H9 (cell line): Measurements from ENCODE around the gene PRR36. TPM values are rescaled to one million over a fixed set of nuclear protein-coding genes. Genes with fewer than 3 reads are reported as not detected.

Experiments used
- DNase-seq: peaks from one replicate; pipeline ENCODE4 v3.0.0-alpha.2; 2017
- H2AFZ ChIP-seq: one replicate; pipeline ENCODE4 v1.6.1; 2013; ENCODE audit warnings: mild to moderate bottlenecking, low read length, control low read depth, moderate library complexity
- H2AK5ac ChIP-seq: 2 replicates; pipeline ENCODE4 v1.6.1; 2013; ENCODE audit warnings: low read length, control low read depth, mixed read lengths; ENCODE audit not compliant: insufficient read length
- H2BK120ac ChIP-seq: one replicate; pipeline ENCODE4 v1.6.1; 2013; ENCODE audit warnings: low read depth, mild to moderate bottlenecking, low read length, control low read depth, inconsistent platforms; ENCODE audit not compliant: poor library complexity, severe bottlenecking
- H2BK12ac ChIP-seq: 2 replicates; pipeline ENCODE4 v1.6.1; 2013; ENCODE audit warnings: low read length, control low read depth, mixed read lengths, low read depth; ENCODE audit not compliant: insufficient read length
- H2BK15ac ChIP-seq: 2 replicates; pipeline ENCODE4 v1.6.1; 2013; ENCODE audit warnings: low read depth, low read length, control low read depth
- H2BK20ac ChIP-seq: one replicate; pipeline ENCODE4 v1.6.1; 2013; ENCODE audit warnings: low read depth, mild to moderate bottlenecking, low read length, control low read depth, inconsistent platforms; ENCODE audit not compliant: poor library complexity, severe bottlenecking
- H2BK5ac ChIP-seq: 2 replicates; pipeline ENCODE4 v1.6.1; 2013; ENCODE audit warnings: low read length, control low read depth, mixed read lengths; ENCODE audit not compliant: insufficient read length
- H3K14ac ChIP-seq: 2 replicates; pipeline ENCODE4 v1.6.1; 2013; ENCODE audit warnings: low read length, control low read depth; ENCODE audit not compliant: insufficient read depth
- H3K18ac ChIP-seq: 2 replicates; pipeline ENCODE4 v1.6.1; 2013; ENCODE audit warnings: low read depth, mild to moderate bottlenecking, mixed read lengths, low read length, control low read depth; ENCODE audit not compliant: insufficient read length
- H3K23ac ChIP-seq: 2 replicates; pipeline ENCODE4 v1.6.1; 2013; ENCODE audit warnings: low read length, control low read depth, mixed read lengths, low read depth; ENCODE audit not compliant: insufficient read length
- H3K23me2 ChIP-seq: 2 replicates; pipeline ENCODE4 v1.6.1; 2013; ENCODE audit warnings: low read depth, mild to moderate bottlenecking, mixed read lengths, low read length, control low read depth; ENCODE audit not compliant: insufficient read length, poor library complexity, severe bottlenecking
- H3K27ac ChIP-seq: 2 replicates; pipeline ENCODE4 v1.5.1; 2013; ENCODE audit warnings: low read length, control low read depth, mixed read lengths, low read depth; ENCODE audit not compliant: insufficient read length
- H3K27me3 ChIP-seq: 2 replicates; pipeline ENCODE4 v1.6.1; 2013; ENCODE audit warnings: low read length, control low read depth, inconsistent platforms; ENCODE audit not compliant: insufficient read depth
- H3K4ac ChIP-seq: 2 replicates; pipeline ENCODE4 v1.6.1; 2013; ENCODE audit warnings: low read depth, mild to moderate bottlenecking, control low read depth, inconsistent platforms, low read length, moderate library complexity
- H3K4me1 ChIP-seq: 2 replicates; pipeline ENCODE4 v1.6.1; 2013; ENCODE audit warnings: low read length, control low read depth, inconsistent platforms; ENCODE audit not compliant: insufficient read depth
- H3K4me2 ChIP-seq: 2 replicates; pipeline ENCODE4 v1.6.1; 2013; ENCODE audit warnings: low read length, control low read depth, mixed read lengths; ENCODE audit not compliant: insufficient read length, insufficient read depth
- H3K56ac ChIP-seq: 2 replicates; pipeline ENCODE4 v1.6.1; 2013; ENCODE audit warnings: low read depth, mild to moderate bottlenecking, mixed read lengths, low read length, control low read depth; ENCODE audit not compliant: insufficient read length
- H3K79me1 ChIP-seq: 2 replicates; pipeline ENCODE4 v1.6.1; 2013; ENCODE audit warnings: low read depth, mild to moderate bottlenecking, moderate library complexity, low read length, control low read depth, inconsistent platforms; ENCODE audit not compliant: insufficient read depth, poor library complexity, severe bottlenecking
- H3K79me2 ChIP-seq: 2 replicates; pipeline ENCODE4 v1.6.1; 2013; ENCODE audit warnings: low read length, control low read depth, inconsistent platforms; ENCODE audit not compliant: insufficient read depth
- H3K9ac ChIP-seq: 2 replicates; pipeline ENCODE4 v1.6.1; 2013; ENCODE audit warnings: low read length, control low read depth, mixed read lengths; ENCODE audit not compliant: insufficient read length; ENCODE audit errors: extremely low read depth
- H3K9me3 ChIP-seq: one replicate; pipeline ENCODE4 v1.6.1; 2013; ENCODE audit warnings: low read depth, low read length, inconsistent platforms; ENCODE audit not compliant: control insufficient read depth
- H3T11ph ChIP-seq: one replicate; pipeline ENCODE4 v1.6.1; 2013; ENCODE audit warnings: mild to moderate bottlenecking, low read length, control low read depth, inconsistent platforms
- H4K20me1 ChIP-seq: one replicate; pipeline ENCODE4 v1.6.1; 2013; ENCODE audit not compliant: control insufficient read depth, insufficient read length, insufficient read depth
- H4K5ac ChIP-seq: 2 replicates; pipeline ENCODE4 v1.6.1; 2013; ENCODE audit warnings: low read depth, mild to moderate bottlenecking, mixed read lengths, low read length, control low read depth; ENCODE audit not compliant: insufficient read length
- H4K8ac ChIP-seq: replicated peaks from 2 replicates; pipeline ENCODE4 v1.6.1; 2013; ENCODE audit warnings: low read length, control low read depth, mixed read lengths, low read depth; ENCODE audit not compliant: insufficient read length
- H4K91ac ChIP-seq: 2 replicates; pipeline ENCODE4 v1.6.1; 2013; ENCODE audit warnings: low read depth, mild to moderate bottlenecking, moderate library complexity, mixed read lengths, low read length, control low read depth; ENCODE audit not compliant: insufficient read length
- H3K27ac Mint-ChIP-seq, 3 experiments: 2 replicates in 2 of 3; 3 replicates in 1 of 3; pipeline ENCODE4 v1.8.0; 2020 to 2021; ENCODE audit warnings: mixed read lengths in 3 of 3, mild to moderate bottlenecking in 1 of 3, moderate library complexity in 1 of 3
- H3K27me3 Mint-ChIP-seq: 2 replicates; pipeline ENCODE4 v1.8.0; 2021; ENCODE audit warnings: low read depth, mild to moderate bottlenecking, moderate library complexity, mixed read lengths
- H3K36me3 Mint-ChIP-seq, 3 experiments: 2 replicates in 2 of 3; 3 replicates in 1 of 3; pipeline ENCODE4 v1.8.0; 2020 to 2021; ENCODE audit warnings: low read depth in 3 of 3, mixed read lengths in 3 of 3; ENCODE audit not compliant: insufficient read depth in 1 of 3
- H3K4me1 Mint-ChIP-seq, 2 experiments: 2 replicates each; pipeline ENCODE4 v1.8.0; 2020; ENCODE audit warnings: mixed read lengths in 2 of 2
- H3K4me3 Mint-ChIP-seq, 2 experiments: 2 replicates in 1 of 2; 3 replicates in 1 of 2; pipeline ENCODE4 v1.8.0; 2020 to 2021; ENCODE audit warnings: mild to moderate bottlenecking in 2 of 2, mixed read lengths in 2 of 2, moderate library complexity in 1 of 2
- H3K9me3 Mint-ChIP-seq, 2 experiments: 2 replicates in 1 of 2; 3 replicates in 1 of 2; pipeline ENCODE4 v1.8.0; 2020; ENCODE audit warnings: mild to moderate bottlenecking in 2 of 2, mixed read lengths in 2 of 2, moderate library complexity in 1 of 2
- WGBS: extraction: QIAGEN DNeasy Blood & Tissue Kit; methylation state at CpG from one replicate; pipeline ENCODE4 v1.1.7; 2013; ENCODE audit warnings: missing lambda C conversion rate, low lambda C conversion rate, mixed read lengths; ENCODE audit not compliant: insufficient read length; ENCODE audit errors: extremely low coverage; 5-methylcytosine and 5-hydroxymethylcytosine counted together
- total RNA-seq: library from RNA; stranded (reverse); gene quantifications from 2 replicates; pipeline ENCODE4 v1.2.1, GENCODE V29; 2021
- TF ChIP-seq, protein P1 (sequence below): fragments of 200-600 bp; sonication (generic); conservative IDR thresholded peaks from 3 replicates; pipeline ENCODE4 v1.8.0; 2021; ENCODE audit warnings: antibody characterized with exemption, mild to moderate bottlenecking

Gene PRR36
- total RNA-seq, 1 experiment from 2014 or later, result 20.4 TPM

DNA sequence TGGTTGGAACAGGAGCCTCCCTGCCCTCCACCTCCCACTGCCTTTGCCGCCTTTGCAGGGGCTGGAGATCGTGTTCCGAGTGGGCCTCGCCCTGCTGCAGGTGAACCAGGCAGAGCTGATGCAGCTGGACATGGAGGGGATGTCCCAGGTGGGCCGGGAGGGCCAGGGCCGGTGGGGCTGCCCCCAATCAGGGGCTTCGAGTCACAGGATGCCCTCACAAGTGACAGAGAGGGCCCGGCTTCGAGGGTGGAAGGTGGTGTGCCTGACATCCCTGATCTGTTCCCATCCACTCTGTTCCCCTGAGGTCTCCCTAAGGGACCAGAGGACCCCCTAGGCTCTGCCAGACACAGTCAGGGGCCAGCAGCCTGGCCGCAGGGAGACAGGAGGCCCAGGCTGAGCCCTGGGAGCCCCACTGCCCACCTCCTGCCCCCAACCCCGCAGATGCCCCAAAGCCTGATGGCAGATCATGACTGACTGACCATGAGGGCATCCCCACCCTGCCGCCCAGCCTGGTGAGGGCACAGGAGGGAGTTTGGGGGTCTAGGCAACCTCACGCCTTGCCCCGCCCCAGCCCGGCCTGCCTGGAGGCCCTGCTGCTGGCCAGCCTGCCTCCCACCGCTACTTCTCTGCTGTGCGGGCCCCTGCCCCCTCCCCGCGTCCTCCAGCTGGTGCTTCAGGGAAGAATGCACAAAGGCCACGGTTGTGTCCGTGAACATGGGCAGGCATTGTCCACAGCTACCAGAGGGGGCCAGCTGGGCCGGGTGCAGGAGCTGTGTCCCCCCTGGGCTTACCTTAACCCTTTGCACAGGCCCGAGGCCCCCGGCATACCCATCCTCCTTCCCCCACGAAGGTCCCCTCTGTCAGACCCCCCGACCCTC lies 22.3 kb downstream of the PRR36 start:
- TF ChIP-seq, protein P1, sequence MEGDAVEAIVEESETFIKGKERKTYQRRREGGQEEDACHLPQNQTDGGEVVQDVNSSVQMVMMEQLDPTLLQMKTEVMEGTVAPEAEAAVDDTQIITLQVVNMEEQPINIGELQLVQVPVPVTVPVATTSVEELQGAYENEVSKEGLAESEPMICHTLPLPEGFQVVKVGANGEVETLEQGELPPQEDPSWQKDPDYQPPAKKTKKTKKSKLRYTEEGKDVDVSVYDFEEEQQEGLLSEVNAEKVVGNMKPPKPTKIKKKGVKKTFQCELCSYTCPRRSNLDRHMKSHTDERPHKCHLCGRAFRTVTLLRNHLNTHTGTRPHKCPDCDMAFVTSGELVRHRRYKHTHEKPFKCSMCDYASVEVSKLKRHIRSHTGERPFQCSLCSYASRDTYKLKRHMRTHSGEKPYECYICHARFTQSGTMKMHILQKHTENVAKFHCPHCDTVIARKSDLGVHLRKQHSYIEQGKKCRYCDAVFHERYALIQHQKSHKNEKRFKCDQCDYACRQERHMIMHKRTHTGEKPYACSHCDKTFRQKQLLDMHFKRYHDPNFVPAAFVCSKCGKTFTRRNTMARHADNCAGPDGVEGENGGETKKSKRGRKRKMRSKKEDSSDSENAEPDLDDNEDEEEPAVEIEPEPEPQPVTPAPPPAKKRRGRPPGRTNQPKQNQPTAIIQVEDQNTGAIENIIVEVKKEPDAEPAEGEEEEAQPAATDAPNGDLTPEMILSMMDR, result no peak
- WGBS, result no CpG with 5 or more reads among the region's 26 CpGs
- no peak overlapping the region for H3K4me3 Mint-ChIP-seq

More for the DNA sequence above, 22.3 kb downstream of the PRR36 start:
- Histone ChIP-seq H4K91ac (no peak overlapping the region), H2BK15ac (no peak overlapping the region), H3K4ac (no peak overlapping the region), H3K4me2 (no peak overlapping the region), H2AK5ac (no peak overlapping the region), H2BK12ac (no peak overlapping the region), H3K4me1 (no peaks in the 10 kb centered on the region), H3K9me3 (no peaks in the 10 kb centered on the region), H3K14ac (no peak overlapping the region), H3K56ac (no peak overlapping the region), H3K23ac (no peak overlapping the region), H2BK5ac (no peak overlapping the region), H3K27ac (no peak overlapping the region), H3K79me2 (no peaks in the 10 kb centered on the region), H2BK120ac (no peak overlapping the region), H3K18ac (no peak overlapping the region), H2AFZ (no peak overlapping the region), H4K8ac (no peak overlapping the region), H3K23me2 (no peaks in the 10 kb centered on the region), H3K9ac (no peak overlapping the region), H2BK20ac (no peak overlapping the region), H3K79me1 (no peaks in the 10 kb centered on the region), H3K27me3 (no peaks in the 10 kb centered on the region), H4K20me1 (no peaks in the 10 kb centered on the region), H4K5ac (no peak overlapping the region), H3T11ph (no peak overlapping the region)
- Mint-ChIP-seq H3K27me3 (peaks cover 34% of the 10 kb centered on the region), H3K27ac (no peak overlapping the region), H3K4me1 (peaks cover 6 to 22% of the 10 kb centered on the region in 2 experiments), H3K9me3 (no peaks in the 10 kb centered on the region), H3K36me3 (no peaks in the 10 kb centered on the region)
- DNase-seq, result no peak
